ENCODE data around the gene ZP1. TPM values are rescaled to one million over a fixed set of nuclear protein-coding genes. Genes with fewer than 3 reads are reported as not detected.

The ZP1 gene
- total RNA-seq, 1 donor from 2014 or later: not detected

DNA sequence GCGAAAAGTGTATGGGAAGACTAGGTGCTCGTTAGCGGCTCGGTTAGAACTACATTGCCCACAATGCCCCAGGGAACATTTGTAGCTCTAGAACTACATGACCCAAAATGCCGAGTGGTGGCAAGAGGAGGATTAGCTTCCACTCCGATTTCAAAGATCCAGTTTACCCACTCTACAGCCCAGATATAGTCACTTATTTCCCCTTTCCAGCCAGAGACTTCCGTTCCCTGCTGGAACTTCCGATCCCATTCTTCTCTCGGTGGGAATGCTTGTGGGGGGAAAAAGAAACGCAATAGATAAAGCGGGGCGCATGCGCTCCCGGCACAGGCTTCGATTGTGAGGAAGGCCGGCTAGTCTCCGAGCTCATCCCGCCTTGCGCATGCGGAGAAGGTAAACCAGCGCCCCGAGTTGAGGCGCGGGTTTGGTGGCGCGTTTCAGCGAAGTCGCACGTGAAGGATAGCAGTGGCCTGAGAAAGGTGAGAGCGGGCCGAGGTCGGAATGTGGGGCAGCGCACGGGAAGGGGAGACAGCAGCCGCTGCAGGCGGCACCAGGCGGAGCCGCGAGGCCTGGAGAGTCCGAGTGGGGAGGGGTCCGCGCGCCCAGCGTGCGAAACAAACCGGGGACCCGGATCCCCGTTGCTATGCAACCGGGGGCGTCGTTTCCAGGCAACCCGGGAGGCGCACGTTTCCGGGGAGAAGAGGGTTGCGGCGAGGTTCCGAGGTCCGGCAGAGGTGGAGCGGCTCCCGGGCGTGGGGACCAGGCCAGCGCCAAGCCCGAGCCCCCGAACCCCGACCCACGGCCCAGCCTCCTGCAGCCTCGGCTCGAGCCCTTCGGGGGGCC, 46.7 kb downstream of the ZP1 start, which contains the start of gene TMEM109:
TMEM109 (plus strand) TSS at position 366 of the 840 bp plus-strand sequence. CDS start 5,536 bp downstream, outside the sequence.
- Histone ChIP-seq H3K4me3 (ENCODE audit: low read depth, low read length) (peak within 1 kb of the TSS; percentile 82), H3K27me3 (ENCODE audit: control insufficient read depth, insufficient read depth, low read length) (peaks cover 2% of the 10 kb centered on the region), H3K36me3 (ENCODE audit: control insufficient read depth, insufficient read depth, low read length) (no peaks in the 10 kb centered on the region)
- DNase-seq (ENCODE audit: low read depth): peak; percentile 60
- TF ChIP-seq, protein P1, sequence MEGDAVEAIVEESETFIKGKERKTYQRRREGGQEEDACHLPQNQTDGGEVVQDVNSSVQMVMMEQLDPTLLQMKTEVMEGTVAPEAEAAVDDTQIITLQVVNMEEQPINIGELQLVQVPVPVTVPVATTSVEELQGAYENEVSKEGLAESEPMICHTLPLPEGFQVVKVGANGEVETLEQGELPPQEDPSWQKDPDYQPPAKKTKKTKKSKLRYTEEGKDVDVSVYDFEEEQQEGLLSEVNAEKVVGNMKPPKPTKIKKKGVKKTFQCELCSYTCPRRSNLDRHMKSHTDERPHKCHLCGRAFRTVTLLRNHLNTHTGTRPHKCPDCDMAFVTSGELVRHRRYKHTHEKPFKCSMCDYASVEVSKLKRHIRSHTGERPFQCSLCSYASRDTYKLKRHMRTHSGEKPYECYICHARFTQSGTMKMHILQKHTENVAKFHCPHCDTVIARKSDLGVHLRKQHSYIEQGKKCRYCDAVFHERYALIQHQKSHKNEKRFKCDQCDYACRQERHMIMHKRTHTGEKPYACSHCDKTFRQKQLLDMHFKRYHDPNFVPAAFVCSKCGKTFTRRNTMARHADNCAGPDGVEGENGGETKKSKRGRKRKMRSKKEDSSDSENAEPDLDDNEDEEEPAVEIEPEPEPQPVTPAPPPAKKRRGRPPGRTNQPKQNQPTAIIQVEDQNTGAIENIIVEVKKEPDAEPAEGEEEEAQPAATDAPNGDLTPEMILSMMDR (IDR thresholded peaks at IDR 0.05; ENCODE audit: insufficient read depth, low read length, poor library complexity, severe bottlenecking): no peak

DNA sequence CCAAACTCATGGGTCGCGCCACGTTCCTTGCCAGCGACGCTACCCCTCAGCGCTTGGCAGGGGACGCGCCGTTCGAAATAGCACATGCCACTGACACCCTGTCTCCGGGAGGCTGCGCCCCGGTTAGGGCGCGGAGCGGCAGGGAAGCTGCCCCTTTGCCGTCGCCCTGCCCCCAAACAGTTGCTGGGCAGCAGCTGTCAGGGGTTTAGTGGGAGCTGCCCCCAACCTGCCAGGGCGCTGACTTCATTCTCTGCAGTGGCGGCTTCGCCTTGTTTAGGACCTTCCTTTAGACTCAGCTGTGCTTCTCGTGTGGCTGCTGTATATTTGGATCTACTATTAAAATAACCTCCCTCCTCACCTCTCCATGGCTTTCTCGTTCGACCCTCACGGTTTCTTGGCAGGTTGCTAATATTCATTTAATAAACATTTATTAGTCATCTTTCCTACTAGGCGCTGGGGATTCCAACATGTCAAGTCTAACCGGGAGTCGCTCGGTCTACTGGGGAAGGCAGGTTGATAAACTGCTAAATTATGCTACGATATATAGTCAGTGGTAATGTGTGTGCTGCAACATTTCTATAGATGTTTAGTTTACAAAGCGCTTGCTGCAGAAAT, 47.4 kb downstream of the ZP1 start:
- Histone ChIP-seq H3K36me3 (ENCODE audit: control insufficient read depth, insufficient read depth, low read length) (no peaks in the 10 kb centered on the region), H3K27me3 (ENCODE audit: control insufficient read depth, insufficient read depth, low read length) (peaks cover 2% of the 10 kb centered on the region), H3K4me3 (ENCODE audit: low read depth, low read length) (peak overlapping the region; percentile 82)
- no peak for DNase-seq (ENCODE audit: low read depth)
- TF ChIP-seq, protein P1 (IDR thresholded peaks at IDR 0.05; ENCODE audit: insufficient read depth, low read length, poor library complexity, severe bottlenecking): no peak

DNA sequence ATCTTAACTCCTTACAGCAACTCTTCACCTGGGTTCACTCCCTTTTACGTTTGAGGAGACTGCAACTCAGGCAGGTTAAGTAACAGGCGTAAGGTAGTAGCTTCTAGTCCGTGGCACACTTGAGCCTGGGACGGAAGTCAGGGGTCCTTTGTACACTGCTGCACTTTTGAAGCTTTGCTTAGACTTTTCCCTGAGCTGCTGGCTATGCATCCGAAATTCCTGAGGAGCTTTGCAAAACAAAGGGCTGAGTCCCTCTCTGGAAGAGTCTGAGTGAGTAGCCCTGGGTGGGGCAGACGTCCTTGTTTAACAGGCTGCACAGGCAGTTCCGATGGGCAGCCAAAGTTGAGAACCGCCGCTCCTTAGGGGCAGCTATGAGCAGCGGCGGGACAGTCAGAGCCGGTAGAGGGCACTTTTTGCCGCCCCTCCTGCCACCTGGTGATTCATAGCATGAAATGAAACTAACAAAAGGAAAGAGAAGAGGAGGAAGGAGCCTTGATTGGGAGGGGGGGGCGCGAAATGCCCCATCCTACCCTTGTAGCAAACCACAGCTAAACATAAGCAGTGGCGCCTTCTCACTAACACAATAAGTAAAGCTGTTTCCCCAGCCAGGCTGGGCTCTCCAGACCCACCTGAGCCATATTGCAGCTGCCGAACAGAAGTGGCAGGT, 48.0 kb downstream of the ZP1 start:
- no peak for DNase-seq (ENCODE audit: low read depth)
- peak overlapping the region; percentile 82 for H3K4me3 ChIP-seq (ENCODE audit: low read depth, low read length)
- TF ChIP-seq, protein P1 (IDR thresholded peaks at IDR 0.05; ENCODE audit: insufficient read depth, low read length, poor library complexity, severe bottlenecking): peak; percentile 53
- H3K36me3 ChIP-seq (ENCODE audit: control insufficient read depth, insufficient read depth, low read length): no peaks in the 10 kb centered on the region
- no peaks in the 10 kb centered on the region for H3K27me3 ChIP-seq (ENCODE audit: control insufficient read depth, insufficient read depth, low read length)

DNA sequence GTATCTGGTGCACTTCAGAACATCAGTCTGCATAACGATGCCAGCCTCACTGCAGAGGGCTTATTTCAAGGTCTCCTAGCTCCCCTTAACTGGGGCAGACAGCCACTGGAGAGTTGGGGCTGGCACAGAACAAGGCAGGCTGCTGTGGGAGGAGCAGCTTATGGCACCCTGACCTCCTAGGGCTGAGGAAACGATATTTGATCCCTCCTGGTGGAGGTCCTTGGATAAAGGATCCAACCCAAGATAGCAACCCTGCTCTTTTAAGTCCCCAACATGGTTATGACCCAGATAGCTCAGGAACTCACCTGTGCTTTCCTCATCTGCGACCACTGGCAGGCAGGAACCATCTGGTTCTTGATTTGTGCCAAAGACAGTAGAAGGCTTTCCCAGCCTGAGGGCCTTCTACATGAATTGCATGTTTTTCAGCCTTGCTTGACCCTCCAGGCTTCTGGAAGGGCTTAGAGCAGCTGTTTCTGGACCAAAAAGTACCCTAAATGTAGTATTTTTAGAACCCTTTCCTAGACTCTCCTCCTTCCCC, 49.4 kb downstream of the ZP1 start:
- TF ChIP-seq, protein P1 (IDR thresholded peaks at IDR 0.05; ENCODE audit: insufficient read depth, low read length, poor library complexity, severe bottlenecking): no peak
- Histone ChIP-seq H3K36me3 (ENCODE audit: control insufficient read depth, insufficient read depth, low read length) (peaks cover 1% of the 10 kb centered on the region), H3K4me3 (ENCODE audit: low read depth, low read length) (no peak overlapping the region), H3K27me3 (ENCODE audit: control insufficient read depth, insufficient read depth, low read length) (no peaks in the 10 kb centered on the region)
- DNase-seq (ENCODE audit: low read depth): no peak

DNA sequence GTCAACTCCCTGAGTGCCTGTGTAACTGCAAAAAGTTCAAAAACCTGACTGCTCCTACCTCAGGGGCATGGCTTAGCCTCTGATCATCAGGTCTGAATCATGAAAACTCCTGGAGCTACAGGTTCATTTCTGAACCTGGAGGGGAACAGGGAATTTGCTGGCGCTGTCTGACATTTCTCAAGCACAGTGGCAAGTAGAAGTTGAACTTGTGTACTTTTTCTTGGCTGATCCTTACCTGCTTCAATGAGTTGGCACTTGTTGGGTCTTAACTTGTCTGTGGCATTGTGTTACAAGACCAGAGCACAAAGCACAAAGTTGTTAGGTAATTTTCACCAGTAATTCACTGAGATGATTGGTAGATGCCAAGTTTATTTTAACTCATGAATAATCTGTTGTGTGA, 49.9 kb downstream of the ZP1 start:
- DNase-seq (ENCODE audit: low read depth): no peak
- TF ChIP-seq, protein P1 (IDR thresholded peaks at IDR 0.05; ENCODE audit: insufficient read depth, low read length, poor library complexity, severe bottlenecking): no peak
- no peaks in the 10 kb centered on the region for H3K27me3 ChIP-seq (ENCODE audit: control insufficient read depth, insufficient read depth, low read length)

More for the DNA sequence above, 49.9 kb downstream of the ZP1 start:
- H3K4me3 ChIP-seq (ENCODE audit: low read depth, low read length): no peak overlapping the region
- peaks cover 1% of the 10 kb centered on the region for H3K36me3 ChIP-seq (ENCODE audit: control insufficient read depth, insufficient read depth, low read length)
